HepG2 (cell line): Measurements from ENCODE around the gene MICAL3. TPM values are rescaled to one million over a fixed set of nuclear protein-coding genes. Genes with fewer than 3 reads are reported as not detected.

Source experiments
- ATAC-seq: fragments of 200-7000 bp; cut with Tn5 transposase; 3 replicates; pipeline ENCODE4 v1.9.1; 2020; ENCODE audit warnings: mild to moderate bottlenecking, moderate library complexity
- BruUV-seq: library from RNA; stranded (reverse); fragments of 400-500 nt; replicated peaks from 2 replicates; lab custom pipeline; 2021; lab: Mats Ljungman, UMichigan
- CTCF ChIA-PET: fragments of 300-600 bp; formaldehyde crosslinking; extraction: SDS; loops from one replicate; lab custom pipeline; 2021; ENCODE audit warnings: low total read pairs, inconsistent platforms, low intra/inter-chr PET ratio; lab: Yijun Ruan, JAX
- POLR2A ChIA-PET: fragments of 350-600 bp; sonication (Branson Sonifier 250); formaldehyde crosslinking; loops from one replicate; lab custom pipeline; 2020; ENCODE audit warnings: antibody characterized with exemption, inconsistent platforms; lab: Yijun Ruan, JAX
- DNase-seq: peaks from one replicate; pipeline ENCODE4 v3.0.0-alpha.2; 2015; ENCODE audit warnings: low spot score
- FAIRE-seq: peaks from 3 replicates; lab custom pipeline; 2011; peaks lifted over from hg19 to GRCh38; lab: Jason Lieb, UNC
- H2AFZ ChIP-seq: one replicate; pipeline ENCODE4 v1.6.1; 2011; ENCODE audit warnings: low read length, inconsistent platforms
- H3K27ac ChIP-seq: fragments of 300-600 bp; 3 replicates; pipeline ENCODE4 v1.8.0; 2011; ENCODE audit warnings: mixed run types, mild to moderate bottlenecking, mixed read lengths, low read length, inconsistent platforms; ENCODE audit not compliant: insufficient read depth; ENCODE audit errors: extremely low read length
- H3K27me3 ChIP-seq, 2 experiments: fragments of 200-600 bp in 1 of 2; 2 replicates in 1 of 2; 3 replicates in 1 of 2; pipeline versions ENCODE4 v1.6.0 to v1.8.0; 2011; ENCODE audit warnings: low read length in 2 of 2, mild to moderate bottlenecking in 2 of 2, moderate library complexity in 2 of 2, inconsistent platforms in 1 of 2; ENCODE audit not compliant: insufficient read depth in 2 of 2, control insufficient read depth in 1 of 2
- H3K36me3 ChIP-seq, 2 experiments: fragments of 200-600 bp in 1 of 2; replicated peaks in 1 of 2; 2 replicates in 1 of 2; 3 replicates in 1 of 2; pipeline versions ENCODE4 v1.5.1 to v1.8.0; 2011; ENCODE audit warnings: low read length in 2 of 2, inconsistent platforms in 1 of 2; ENCODE audit not compliant: insufficient read depth in 2 of 2, control insufficient read depth in 1 of 2
- H3K4me1 ChIP-seq: 2 replicates; pipeline ENCODE4 v1.5.1; 2012; ENCODE audit warnings: low read length, inconsistent platforms; ENCODE audit not compliant: insufficient read depth
- H3K4me2 ChIP-seq: 2 replicates; pipeline ENCODE4 v1.6.0; 2011; ENCODE audit warnings: low read depth, low read length, inconsistent platforms
- H3K4me3 ChIP-seq, 3 experiments: fragments of 200-600 bp in 1 of 3; sonication (generic), shearing (Covaris generic) in 1 of 3; replicated peaks in 1 of 3; 2 replicates each; pipeline ENCODE4 v1.5.1; 2011 to 2016; ENCODE audit warnings: low read length in 3 of 3, inconsistent platforms in 2 of 3, low read depth in 2 of 3, mild to moderate bottlenecking in 2 of 3, control low read depth in 1 of 3, mixed read lengths in 1 of 3; ENCODE audit not compliant: insufficient read depth in 1 of 3
- H3K79me2 ChIP-seq: one replicate; pipeline ENCODE4 v1.6.1; 2011; ENCODE audit warnings: low read length, inconsistent platforms; ENCODE audit not compliant: insufficient read depth
- H3K9ac ChIP-seq: 2 replicates; pipeline ENCODE4 v1.6.0; 2011; ENCODE audit warnings: mild to moderate bottlenecking, low read depth, low read length, inconsistent platforms; ENCODE audit not compliant: insufficient read depth
- H3K9me3 ChIP-seq: 2 replicates; pipeline ENCODE4 v1.5.1; 2012; ENCODE audit warnings: mild to moderate bottlenecking, low read length
- H4K20me1 ChIP-seq: 2 replicates; pipeline ENCODE4 v1.6.0; 2011; ENCODE audit warnings: inconsistent platforms, mild to moderate bottlenecking, low read length, moderate library complexity; ENCODE audit not compliant: insufficient read depth
- ESRRA ChIP-seq: sonication (generic); formaldehyde crosslinking; IDR thresholded peaks from 2 replicates; pipeline ENCODE4 v1.5.1; 2020; ENCODE audit warnings: mild to moderate bottlenecking, low read depth, missing genetic modification reagents
- FOXA1 ChIP-seq, 2 experiments: fragments of 450-650 bp in 1 of 2; sonication (generic) in 1 of 2; formaldehyde crosslinking in 1 of 2; IDR thresholded peaks; 2 replicates each; pipeline versions ENCODE4 v1.4.0 to v1.6.1; 2016 to 2020; ENCODE audit warnings: missing genetic modification reagents in 1 of 2
- GATAD1 ChIP-seq: IDR thresholded peaks from 2 replicates; pipeline ENCODE4 v1.6.1; 2016; ENCODE audit warnings: missing genetic modification reagents, missing compliant biosample characterization
- RBM39 ChIP-seq: fragments of 200-400 bp; formaldehyde crosslinking; IDR thresholded peaks from one replicate; pipeline ENCODE4 v1.6.1; 2018; ENCODE audit warnings: antibody characterized with exemption, mild to moderate bottlenecking, low read depth, low read length; ENCODE audit not compliant: poor library complexity, severe bottlenecking
- SALL2 ChIP-seq: sonication (generic); formaldehyde crosslinking; IDR thresholded peaks from 2 replicates; pipeline ENCODE4 v1.8.1; 2023; ENCODE audit warnings: mild to moderate bottlenecking, missing genetic modification reagents, inconsistent platforms
- SETDB1 ChIP-seq: sonication (generic); formaldehyde crosslinking; IDR thresholded peaks from 2 replicates; pipeline ENCODE4 v1.5.1; 2020; ENCODE audit warnings: missing genetic modification reagents, mild to moderate bottlenecking, borderline replicate concordance
- SIN3A ChIP-seq: IDR thresholded peaks from 2 replicates; pipeline ENCODE4 v1.6.1; 2011; ENCODE audit warnings: low read depth, mild to moderate bottlenecking, control low read depth, low read length, borderline replicate concordance
- TBL1XR1 ChIP-seq: fragments of 150-350 bp; IDR thresholded peaks from 2 replicates; pipeline ENCODE4 v1.6.1; 2014; ENCODE audit warnings: borderline replicate concordance, low read length; ENCODE audit not compliant: partially characterized antibody
- ZFP37 ChIP-seq: sonication (generic); formaldehyde crosslinking; IDR thresholded peaks from 2 replicates; pipeline ENCODE4 v1.4.0; 2020; ENCODE audit warnings: missing genetic modification reagents, borderline replicate concordance
- ZFP91 ChIP-seq: sonication (generic); formaldehyde crosslinking; IDR thresholded peaks from 2 replicates; pipeline ENCODE4 v1.9.0; 2022; ENCODE audit warnings: missing genetic modification reagents, mild to moderate bottlenecking, borderline replicate concordance
- ZNF180 ChIP-seq: sonication (generic); formaldehyde crosslinking; IDR thresholded peaks from 2 replicates; pipeline ENCODE4 v1.4.0; 2020; ENCODE audit warnings: low read depth, missing genetic modification reagents, borderline replicate concordance
- ZNF224 ChIP-seq: sonication (generic); formaldehyde crosslinking; IDR thresholded peaks from 2 replicates; pipeline ENCODE4 v1.5.0; 2020; ENCODE audit warnings: mild to moderate bottlenecking, missing genetic modification reagents
- ZNF282 ChIP-seq: fragments of 450-650 bp; IDR thresholded peaks from 2 replicates; pipeline ENCODE4 v1.6.1; 2018; ENCODE audit not compliant: partially characterized antibody
- ZNF430 ChIP-seq: sonication (generic); formaldehyde crosslinking; IDR thresholded peaks from 2 replicates; pipeline ENCODE4 v1.9.0; 2021; ENCODE audit warnings: mild to moderate bottlenecking, missing genetic modification reagents
- ZNF501 ChIP-seq: sonication (generic); formaldehyde crosslinking; IDR thresholded peaks from 2 replicates; pipeline ENCODE4 v1.5.1; 2020; ENCODE audit warnings: mild to moderate bottlenecking, moderate library complexity, missing genetic modification reagents
- ZNF660 ChIP-seq: sonication (generic); formaldehyde crosslinking; IDR thresholded peaks from 2 replicates; pipeline ENCODE4 v1.5.1; 2020; ENCODE audit warnings: mild to moderate bottlenecking, low read depth, missing genetic modification reagents, borderline replicate concordance
- ZNF709 ChIP-seq: sonication (generic); formaldehyde crosslinking; IDR thresholded peaks from 2 replicates; pipeline ENCODE4 v1.5.0; 2020; ENCODE audit warnings: mild to moderate bottlenecking, missing genetic modification reagents
- ZNF710 ChIP-seq: sonication (generic); formaldehyde crosslinking; IDR thresholded peaks from 2 replicates; pipeline ENCODE4 v1.5.0; 2020; ENCODE audit warnings: mild to moderate bottlenecking, missing genetic modification reagents, borderline replicate concordance
- ZNF737 ChIP-seq: sonication (generic); formaldehyde crosslinking; IDR thresholded peaks from 2 replicates; pipeline ENCODE4 v1.5.0; 2020; ENCODE audit warnings: missing genetic modification reagents, mild to moderate bottlenecking, borderline replicate concordance
- WGBS: methylation state at CpG from one replicate; pipeline ENCODE4 v1.1.6; 2017; ENCODE audit warnings: low lambda C conversion rate; 5-methylcytosine and 5-hydroxymethylcytosine counted together
- in situ Hi-C: cut with HindIII; loops from 2 replicates; pipeline ENCODE4 v1.10.0; 2017; ENCODE audit warnings: low pct_unique_long_range_greater_than_20kb; ENCODE audit not compliant: extremely low pct_ligation_motif_present
- intact Hi-C: fragments of 100-400 bp; cut with micrococcal nuclease; formaldehyde crosslinking; loops from one replicate; pipeline ENCODE4 v1.10.0; 2022; ENCODE audit not compliant: unreplicated experiment
- polyA plus RNA-seq, 8 experiments: library from polyadenylated mRNA; depleted of rRNA in 3 of 8; stranded (reverse) in 7 of 8; unstranded in 1 of 8; fragments of >200 nt; fragmentation: Illumina TruSeq in 4 of 8; extraction: Trizol in 4 of 8; gene quantifications; 2 replicates each; pipeline versions ENCODE4 v1.2.1 to v1.2.3, GENCODE V29; 2011 to 2016; ENCODE audit warnings: low read depth in 4 of 8, missing spikeins in 1 of 8, mixed read lengths in 1 of 8; ENCODE audit not compliant: insufficient read depth in 1 of 8
- total RNA-seq, 5 experiments: library from RNA; depleted of rRNA; stranded (reverse); fragments of >200 nt; fragmentation: Illumina TruSeq; extraction: Trizol; gene quantifications; 2 replicates each; pipeline ENCODE4 v1.2.3, GENCODE V29; 2016; ENCODE audit warnings: low read depth in 1 of 5

Gene MICAL3
- total and polyA plus RNA-seq, 2 of the 13 experiments (the other 11 are each of a cell fraction or from before 2014, with no cell fraction given) = 5.3 to 12.5 TPM

GRCh38 chr22:17890245-17890671, 134.1 kb downstream of the MICAL3 start:
- ATAC-seq = no peak
- peaks cover 15 to 41% of the 10 kb centered on the region in 2 experiments for H3K36me3 ChIP-seq
- POLR2A ChIA-PET = no interaction called here
- intact Hi-C loops = loop anchor here (5.0 to 10.0 kb wide), 2 partner anchors 58 to 65 kb away; no protein-coding TSS in a partner anchor
- H3K4me2 ChIP-seq = no peak overlapping the region
- BruUV-seq = no TSS peak
- no peak overlapping the region for H3K4me3 ChIP-seq
- TF ChIP-seq ZNF282 (no peak), SETDB1 (CRISPR knock-in tag) (no peak), ZFP91 (CRISPR knock-in tag) (no peak), RBM39 (no peak), SALL2 (CRISPR knock-in tag) (no peak), ZNF709 (no peak), ESRRA (CRISPR knock-in tag) (no peak), GATAD1 (CRISPR knock-in tag) (no peak), ZNF660 (CRISPR knock-in tag) (no peak), ZNF224 (CRISPR knock-in tag) (no peak), ZFP37 (no peak), ZNF430 (no peak), ZNF710 (no peak), ZNF737 (CRISPR knock-in tag) (no peak), TBL1XR1 (no peak), FOXA1 (IDR thresholded peaks at IDR 0.05) (no peak), FOXA1 (CRISPR knock-in tag; IDR thresholded peaks at IDR 0.05) (no peak), SIN3A (no peak), ZNF180 (CRISPR knock-in tag) (no peak), ZNF501 (CRISPR knock-in tag) (no peak)
- TF ChIP-seq, all 625 proteins: peak for 0
- in situ Hi-C loops = no loop called here
- FAIRE-seq = no peak
- Histone ChIP-seq H4K20me1 (no peaks in the 10 kb centered on the region), H2AFZ (no peak overlapping the region), H3K4me1 (peaks cover 36% of the 10 kb centered on the region), H3K79me2 (no peaks in the 10 kb centered on the region), H3K9ac (no peak overlapping the region), H3K27me3 (no peaks in the 10 kb centered on the region), H3K27ac (no peak overlapping the region), H3K9me3 (no peaks in the 10 kb centered on the region)
- CTCF ChIA-PET = no interaction called here
- DNase-seq = no peak
- 100% methylated on average over 4 of the region's 4 CpGs for WGBS
